ENCODE results near the gene GPATCH3. TPM values are rescaled to one million over a fixed set of nuclear protein-coding genes. Genes with fewer than 3 reads are reported as not detected.
A peak's percentile ranks its signal among the peaks of the same experiment; 100 is the strongest.

Gene GPATCH3
- total RNA-seq, 1 donor from 2014 or later: 6.7 TPM

- TF ChIP-seq CTCF (conservative IDR thresholded peaks at IDR 0.05; ENCODE audit: low read depth, low read length): no peak
- H3K4me3 ChIP-seq (ENCODE audit: low read depth, low read length): peak overlapping the region; percentile 69
- no peak for DNase-seq (ENCODE audit: low read depth)
These were observed 696 bp upstream of the GPATCH3 start for GRCh38 chr1:26900815-26901511.

- no peak overlapping the region for H3K4me3 ChIP-seq (ENCODE audit: low read depth, low read length)
- no peak for DNase-seq (ENCODE audit: low read depth)
- TF ChIP-seq CTCF (conservative IDR thresholded peaks at IDR 0.05; ENCODE audit: low read depth, low read length): no peak
These were observed 2.9 kb downstream of the GPATCH3 start for GRCh38 chr1:26897351-26897750.

- no peak for DNase-seq (ENCODE audit: low read depth)
- no peak overlapping the region for H3K4me3 ChIP-seq (ENCODE audit: low read depth, low read length)
- TF ChIP-seq CTCF (conservative IDR thresholded peaks at IDR 0.05; ENCODE audit: low read depth, low read length): no peak
These were observed 6.0 kb downstream of the GPATCH3 start for GRCh38 chr1:26894263-26894662.

GRCh38 chr1:26890467-26890796 lies 9.8 kb downstream of the GPATCH3 start:
- DNase-seq (ENCODE audit: low read depth): no peak

GRCh38 chr1:26889551-26890466 lies 10.5 kb downstream of the GPATCH3 start, which contains the start of gene GPN2:
Gene GPN2 (minus strand): TSS chr1:26890283. CDS start chr1:26890096, 187 bp downstream.
- TF ChIP-seq CTCF (conservative IDR thresholded peaks at IDR 0.05; ENCODE audit: low read depth, low read length): no peak
- H3K4me3 ChIP-seq (ENCODE audit: low read depth, low read length): peak within 1 kb of the TSS; percentile 71
- no peak for DNase-seq (ENCODE audit: low read depth)

More at GRCh38 chr1:26890467-26890796, 9.8 kb downstream of the GPATCH3 start:
- no peak for TF ChIP-seq CTCF (conservative IDR thresholded peaks at IDR 0.05; ENCODE audit: low read depth, low read length)
- peak overlapping the region; percentile 71 for H3K4me3 ChIP-seq (ENCODE audit: low read depth, low read length)

GRCh38 chr1:26888231-26888630 lies 12.0 kb downstream of the GPATCH3 start:
- DNase-seq (ENCODE audit: low read depth): no peak
- H3K4me3 ChIP-seq (ENCODE audit: low read depth, low read length): no peak overlapping the region
- no peak for TF ChIP-seq CTCF (conservative IDR thresholded peaks at IDR 0.05; ENCODE audit: low read depth, low read length)

Measured in epithelial cell of proximal tubule (primary cell).